HEK293T (cell line): ENCODE data around the gene RAMP3.

ENCODE experiments used
- BHLHE40 ChIP-seq: fragments of 450-650 bp; IDR thresholded peaks from 2 replicates; pipeline ENCODE4 v1.6.1; 2016; ENCODE audit warnings: mild to moderate bottlenecking, moderate library complexity, borderline replicate concordance
- CTBP1 ChIP-seq: fragments of 450-650 bp; IDR thresholded peaks from 2 replicates; pipeline ENCODE4 v1.6.1; 2016; ENCODE audit warnings: borderline replicate concordance
- FOXK2 ChIP-seq: fragments of 450-650 bp; IDR thresholded peaks from 2 replicates; pipeline ENCODE4 v1.6.1; 2016; ENCODE audit warnings: mild to moderate bottlenecking
- FOXM1 ChIP-seq: fragments of 450-650 bp; IDR thresholded peaks from 2 replicates; pipeline ENCODE4 v1.6.1; 2017; ENCODE audit warnings: mild to moderate bottlenecking, borderline replicate concordance
- HDGF ChIP-seq: fragments of 450-650 bp; IDR thresholded peaks from 2 replicates; pipeline ENCODE4 v1.6.1; 2017; ENCODE audit warnings: antibody characterized with exemption, borderline replicate concordance
- L3MBTL2 ChIP-seq: fragments of 450-650 bp; conservative IDR thresholded peaks from 2 replicates; pipeline ENCODE4 v1.6.1; 2016; ENCODE audit warnings: mild to moderate bottlenecking
- SP1 ChIP-seq: fragments of 450-650 bp; IDR thresholded peaks from 2 replicates; pipeline ENCODE4 v1.6.1; 2017
- SUZ12 ChIP-seq: fragments of 450-650 bp; IDR thresholded peaks from 2 replicates; pipeline ENCODE4 v1.6.1; 2016; ENCODE audit warnings: mild to moderate bottlenecking
- TARDBP ChIP-seq: fragments of 450-650 bp; IDR thresholded peaks from 2 replicates; pipeline ENCODE4 v1.6.1; 2016
- ZNF384 ChIP-seq: fragments of 450-650 bp; IDR thresholded peaks from 2 replicates; pipeline ENCODE4 v1.6.1; 2016

GRCh38 chr7:45126201-45126600, 31.4 kb upstream of the RAMP3 start:
- no peak for TF ChIP-seq CTBP1
- no peak for TF ChIP-seq FOXK2
- TF ChIP-seq SP1: no peak
- TF ChIP-seq L3MBTL2: no peak
- TF ChIP-seq ZNF384: no peak
- TF ChIP-seq TARDBP: no peak
- no peak for TF ChIP-seq SUZ12
- TF ChIP-seq HDGF: no peak
- no peak for TF ChIP-seq FOXM1
- TF ChIP-seq BHLHE40: no peak
